Measurements from ENCODE around the gene ATP6V1D. TPM values are rescaled to one million over a fixed set of nuclear protein-coding genes. Genes with fewer than 3 reads are reported as not detected.
"Not testable (repeated sequence)": the region's sequence is repeated elsewhere in the genome, so short reads cannot be mapped to it uniquely, and the experiment has no call there.

The ATP6V1D gene
- total RNA-seq (10 to 100 TPM; 26.8 to 35.0 TPM), polyA plus RNA-seq (10 to 100 TPM; 45.2 to 57.5 TPM)

DNA sequence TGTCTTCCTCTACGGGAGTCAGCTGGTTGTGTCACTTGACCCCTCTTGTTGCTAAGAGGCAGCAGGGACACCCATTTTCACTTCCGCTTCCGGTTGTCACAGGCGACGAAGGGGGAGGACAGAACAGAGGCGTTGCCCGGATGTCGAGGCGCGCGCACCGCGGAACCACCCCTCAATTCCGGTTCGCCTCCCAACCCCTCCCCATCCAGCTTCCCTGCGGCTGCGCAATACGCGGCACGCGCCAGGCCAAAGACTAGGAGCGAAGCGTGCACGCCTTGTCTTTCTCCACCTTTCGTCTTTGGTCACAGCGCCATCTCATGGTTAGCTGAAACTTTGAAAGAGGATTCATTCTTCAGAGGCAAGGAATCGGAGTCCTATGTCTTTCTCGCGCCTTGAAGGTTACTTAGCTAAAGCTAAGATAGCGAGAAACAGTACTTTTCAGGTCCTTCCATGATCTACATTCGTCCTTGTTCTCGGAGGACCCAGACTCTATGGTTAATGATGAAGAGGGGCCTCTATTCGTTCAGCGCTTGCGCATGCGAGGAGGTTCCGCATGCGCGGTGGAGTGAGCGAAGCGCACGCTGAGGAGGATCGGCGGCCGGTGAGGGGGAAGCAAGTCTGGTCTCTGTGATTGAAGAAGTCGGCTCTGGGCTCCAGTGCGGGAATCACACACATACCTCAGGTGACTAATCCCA lies at the start of gene ATP6V1D, which contains the start of gene EIF2S1:
Gene ATP6V1D, minus strand, starts transcription at position 30 of the 695 bp plus-strand sequence. CDS start 106 bp downstream, outside the sequence.
Gene EIF2S1, plus strand, starts transcription at position 554 of the 695 bp plus-strand sequence. CDS start 4,440 bp downstream, outside the sequence.
- intact Hi-C loops (cut with micrococcal nuclease) = loop anchor here (1.0 to 2.0 kb wide), 6 partner anchors 119 to 1793 kb away; partner anchors contain the start of genes DCAF5, GPHN, PALS1 and PIGH
- Histone ChIP-seq H3K9me3 (ENCODE audit: control insufficient read depth in 1 of 2, low read length in 2 of 2) (no peaks in the 10 kb centered on the region), H3K27me3 (ENCODE audit: insufficient read depth, low read length) (no peaks in the 10 kb centered on the region), H3K36me3 (ENCODE audit: insufficient read depth, low read length) (no peaks in the 10 kb centered on the region), H3K4me3 (ENCODE audit: low read length in 2 of 2) (peak within 1 kb of the TSS; percentile 88 to 97), H3K27ac (ENCODE audit: low read depth, low read length) (peak within 1 kb of the TSS; percentile 90), H3K4me1 (ENCODE audit: insufficient read depth, low read length) (peaks cover 71% of the 10 kb centered on the region)
- DNase-seq = peak; percentile 99 to 100 (median 100)
- peak within 1 kb of the TSS; percentile 92 to 100 (median 99) for H3K27ac Mint-ChIP-seq
- peak within 1 kb of the TSS; percentile 96 to 100 (median 100) for H3K4me3 Mint-ChIP-seq
- no peaks in the 10 kb centered on the region for H3K27me3 Mint-ChIP-seq
- ChIA-PET CTCF (ENCODE audit: partially characterized antibody) (interaction anchor here (0.6 to 2.2 kb wide), 21 partner anchors 8 to 1949 kb away, joined by 3 to 15 read pairs (median 4); partner anchors contain the start of genes GPHN, PALS1, PIGH and PLEK2), POLR2A (ENCODE audit: partially characterized antibody) (interaction anchor here (0.6 to 2.1 kb wide), 13 partner anchors 9 to 1948 kb away, joined by 3 to 14 read pairs (median 7); partner anchors contain the start of genes GPHN, PALS1, PIGH and PLEK2)
- peaks cover 44 to 94% (median 71%) of the 10 kb centered on the region in 4 donors for H3K4me1 Mint-ChIP-seq
- H3K36me3 Mint-ChIP-seq = peaks cover 11 to 37% of the 10 kb centered on the region in 2 donors
- H3K9me3 Mint-ChIP-seq = no peaks in the 10 kb centered on the region

DNA sequence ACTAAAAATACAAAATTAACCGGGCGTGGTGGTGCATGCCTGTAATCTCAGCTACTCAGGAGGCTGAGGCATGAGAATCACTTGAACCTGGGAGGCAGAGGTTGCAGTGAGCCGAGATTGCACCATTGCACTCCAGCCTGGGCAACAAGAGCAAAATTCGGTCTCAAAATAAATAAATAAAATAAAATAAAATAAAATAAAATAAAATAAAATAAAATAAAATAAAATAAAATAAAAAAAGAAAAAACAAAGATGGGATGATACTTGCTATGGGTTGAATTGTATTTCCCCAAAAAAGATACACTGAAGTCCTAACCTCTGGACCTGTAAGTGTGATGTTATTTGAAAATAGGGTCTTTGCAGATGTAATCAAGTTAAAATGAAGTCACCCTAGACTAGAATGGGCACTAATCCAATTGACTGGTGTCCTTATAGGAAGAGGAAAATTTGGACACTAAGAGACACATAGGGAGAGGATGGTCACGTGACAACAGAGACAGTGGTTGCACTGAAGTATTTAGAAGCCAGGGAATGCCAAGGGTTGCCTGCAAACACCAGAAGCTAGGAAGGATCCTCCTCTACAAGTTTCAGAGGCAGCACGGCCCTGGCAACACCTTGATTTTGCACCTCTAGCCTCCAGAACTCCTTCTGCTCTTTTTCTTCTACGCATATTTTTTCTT lies 48.7 kb upstream of the ATP6V1D start:
- H3K27me3 Mint-ChIP-seq; DNase-seq; POLR2A ChIA-PET (ENCODE audit: partially characterized antibody); H3K36me3 Mint-ChIP-seq; H3K4me3 Mint-ChIP-seq; H3K4me3 ChIP-seq (ENCODE audit: low read length in 2 of 2); H3K9me3 ChIP-seq (ENCODE audit: control insufficient read depth in 1 of 2, low read length in 2 of 2); H3K27ac ChIP-seq (ENCODE audit: low read depth, low read length); H3K4me1 ChIP-seq (ENCODE audit: insufficient read depth, low read length); intact Hi-C loops (cut with micrococcal nuclease); H3K27me3 ChIP-seq (ENCODE audit: insufficient read depth, low read length); H3K36me3 ChIP-seq (ENCODE audit: insufficient read depth, low read length); H3K9me3 Mint-ChIP-seq: not testable (repeated sequence)
- Mint-ChIP-seq H3K4me1 (peaks cover 2 to 12% (median 5%) of the 10 kb centered on the region in 4 donors), H3K27ac (peak overlapping the region in 1 of 7 donors; percentile 73)
- CTCF ChIA-PET (ENCODE audit: partially characterized antibody) = interaction anchor here (1.7 kb wide), 1 partner anchor 10 kb away, joined by 6 read pairs; no protein-coding TSS in a partner anchor

DNA sequence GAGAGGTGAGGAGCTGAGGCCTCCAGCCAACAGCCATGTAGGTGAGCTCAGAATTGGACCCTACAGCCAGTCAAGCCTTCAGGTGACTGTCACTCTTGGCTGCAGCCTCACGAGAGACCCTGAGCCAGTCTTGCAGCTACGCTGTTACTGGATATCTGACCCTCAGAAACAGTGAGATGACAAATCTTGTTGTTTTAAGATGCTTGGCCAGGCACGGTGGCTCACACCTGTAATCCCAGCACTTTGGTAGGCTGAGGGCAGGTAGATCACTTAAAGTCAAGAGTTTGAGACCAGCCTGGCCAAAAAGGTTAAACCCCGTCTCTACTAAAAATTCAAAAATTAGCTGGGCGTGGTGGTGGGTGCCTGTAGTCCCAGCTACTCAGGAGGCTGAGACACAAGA lies 46.2 kb upstream of the ATP6V1D start:
- Mint-ChIP-seq H3K27ac (no peak overlapping the region), H3K4me1 (no peaks in the 10 kb centered on the region), H3K9me3 (peaks cover 0 to 2% (median 0%) of the 10 kb centered on the region in 8 donors), H3K27me3 (peaks cover 0 to 3% of the 10 kb centered on the region in 2 donors), H3K36me3 (peaks cover 0 to 3% of the 10 kb centered on the region in 2 donors), H3K4me3 (no peak overlapping the region)
- H3K4me3 ChIP-seq (ENCODE audit: low read length in 2 of 2) = no peak overlapping the region
- H3K27me3 ChIP-seq (ENCODE audit: insufficient read depth, low read length) = no peaks in the 10 kb centered on the region
- H3K9me3 ChIP-seq (ENCODE audit: control insufficient read depth in 1 of 2, low read length in 2 of 2) = no peaks in the 10 kb centered on the region
- no peak for DNase-seq
- no peaks in the 10 kb centered on the region for H3K4me1 ChIP-seq (ENCODE audit: insufficient read depth, low read length)
- ChIA-PET CTCF (ENCODE audit: partially characterized antibody) (no interaction called here), POLR2A (ENCODE audit: partially characterized antibody) (no interaction called here)
- no peaks in the 10 kb centered on the region for H3K36me3 ChIP-seq (ENCODE audit: insufficient read depth, low read length)
- intact Hi-C loops (cut with micrococcal nuclease) = no loop called here
- no peak overlapping the region for H3K27ac ChIP-seq (ENCODE audit: low read depth, low read length)

DNA sequence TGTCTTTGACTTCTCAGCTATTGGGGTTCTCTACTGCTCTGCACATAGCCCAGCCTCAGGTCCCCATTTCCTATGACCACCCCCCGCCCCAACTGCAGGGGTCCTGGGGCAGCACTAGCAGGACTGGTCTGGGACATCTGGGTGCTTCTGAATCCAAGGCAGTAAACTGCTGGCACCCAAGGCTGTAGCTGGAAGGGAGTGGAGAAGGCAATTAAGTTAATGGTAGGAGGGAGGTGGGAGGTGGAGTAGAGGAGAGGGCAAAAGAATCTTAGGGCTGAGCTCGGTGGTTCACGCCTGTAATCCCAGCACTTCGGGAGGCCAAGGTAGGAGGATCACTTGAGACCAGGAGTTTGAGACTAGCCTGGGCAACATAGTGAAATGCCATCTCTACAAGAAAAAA lies 40.8 kb upstream of the ATP6V1D start:
- Histone ChIP-seq H3K9me3 (ENCODE audit: control insufficient read depth in 1 of 2, low read length in 2 of 2) (no peaks in the 10 kb centered on the region), H3K36me3 (ENCODE audit: insufficient read depth, low read length) (no peaks in the 10 kb centered on the region), H3K4me1 (ENCODE audit: insufficient read depth, low read length) (no peaks in the 10 kb centered on the region), H3K27ac (ENCODE audit: low read depth, low read length) (no peak overlapping the region), H3K27me3 (ENCODE audit: insufficient read depth, low read length) (no peaks in the 10 kb centered on the region), H3K4me3 (ENCODE audit: low read length in 2 of 2) (no peak overlapping the region)
- ChIA-PET POLR2A (ENCODE audit: partially characterized antibody) (no interaction called here), CTCF (ENCODE audit: partially characterized antibody) (no interaction called here)
- peaks cover 0 to 3% of the 10 kb centered on the region in 2 donors for H3K36me3 Mint-ChIP-seq
- intact Hi-C loops (cut with micrococcal nuclease) = no loop called here
- H3K4me3 Mint-ChIP-seq = no peak overlapping the region
- no peak for DNase-seq
- peaks cover 3% of the 10 kb centered on the region in 2 donors for H3K27me3 Mint-ChIP-seq
- H3K27ac Mint-ChIP-seq = no peak overlapping the region
- H3K4me1 Mint-ChIP-seq = no peaks in the 10 kb centered on the region
- peaks cover 0 to 2% (median 0%) of the 10 kb centered on the region in 8 donors for H3K9me3 Mint-ChIP-seq

DNA sequence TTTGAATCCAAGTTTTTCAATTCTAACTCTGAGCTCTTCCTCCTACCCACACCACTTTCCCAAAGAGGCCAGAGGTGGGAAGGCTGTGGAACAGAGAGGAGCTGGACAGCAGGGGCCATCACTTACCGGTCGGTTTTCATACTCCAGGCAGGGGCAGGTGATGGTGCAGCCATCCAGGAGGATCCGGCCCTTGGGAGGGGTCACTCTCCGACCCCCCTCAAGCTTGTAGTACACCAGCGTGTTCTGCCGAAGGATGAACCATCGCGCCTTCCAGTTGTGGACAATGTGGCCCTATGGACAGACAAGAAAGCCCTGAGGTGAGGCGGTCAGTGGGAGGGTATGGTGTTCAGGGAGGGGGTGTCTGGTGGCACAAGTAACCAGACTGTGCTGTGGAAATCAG lies 37.9 kb upstream of the ATP6V1D start:
- Histone ChIP-seq H3K27ac (ENCODE audit: low read depth, low read length) (no peak overlapping the region), H3K27me3 (ENCODE audit: insufficient read depth, low read length) (no peaks in the 10 kb centered on the region), H3K9me3 (ENCODE audit: control insufficient read depth in 1 of 2, low read length in 2 of 2) (no peaks in the 10 kb centered on the region), H3K4me3 (ENCODE audit: low read length in 2 of 2) (no peak overlapping the region), H3K4me1 (ENCODE audit: insufficient read depth, low read length) (no peaks in the 10 kb centered on the region), H3K36me3 (ENCODE audit: insufficient read depth, low read length) (peaks cover 2% of the 10 kb centered on the region)
- DNase-seq = no peak
- Mint-ChIP-seq H3K27ac (no peak overlapping the region), H3K4me1 (no peaks in the 10 kb centered on the region), H3K4me3 (no peak overlapping the region), H3K9me3 (no peaks in the 10 kb centered on the region), H3K36me3 (peaks cover 0 to 3% of the 10 kb centered on the region in 2 donors), H3K27me3 (peaks cover 0 to 3% of the 10 kb centered on the region in 2 donors)
- ChIA-PET POLR2A (ENCODE audit: partially characterized antibody) (no interaction called here), CTCF (ENCODE audit: partially characterized antibody) (no interaction called here)
- intact Hi-C loops (cut with micrococcal nuclease) = no loop called here

DNA sequence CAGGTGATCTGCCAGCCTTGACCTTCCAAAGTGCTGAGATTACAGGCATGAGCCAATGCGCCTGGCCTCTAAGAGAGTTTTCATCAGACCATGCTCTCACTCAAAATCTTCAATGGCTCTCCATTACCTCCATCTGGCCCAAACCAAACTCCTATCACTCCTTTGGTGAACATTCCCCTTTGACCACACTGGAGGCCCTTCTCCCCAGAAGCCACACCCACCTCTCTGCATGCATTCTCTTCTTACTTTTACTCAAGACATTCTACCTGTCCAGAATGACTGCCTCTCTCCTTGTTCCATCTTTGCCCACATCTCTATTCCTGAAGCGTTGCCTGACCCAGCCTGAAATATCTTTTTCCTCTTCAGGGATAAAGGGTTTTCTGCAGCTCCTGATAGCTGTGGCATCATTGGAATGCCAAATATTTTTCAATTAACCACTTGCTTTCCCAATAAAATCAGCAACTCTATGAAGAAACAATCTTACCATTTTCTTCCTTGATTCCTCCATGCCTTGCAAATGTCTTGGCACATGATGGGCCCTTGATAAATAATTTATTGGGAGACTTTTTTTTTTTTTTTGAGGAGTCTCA lies 36.9 kb upstream of the ATP6V1D start:
- Histone ChIP-seq H3K9me3 (ENCODE audit: control insufficient read depth in 1 of 2, low read length in 2 of 2) (no peaks in the 10 kb centered on the region), H3K4me3 (ENCODE audit: low read length in 2 of 2) (no peak overlapping the region), H3K4me1 (ENCODE audit: insufficient read depth, low read length) (peaks cover 2% of the 10 kb centered on the region), H3K27me3 (ENCODE audit: insufficient read depth, low read length) (no peaks in the 10 kb centered on the region), H3K27ac (ENCODE audit: low read depth, low read length) (no peak overlapping the region), H3K36me3 (ENCODE audit: insufficient read depth, low read length) (peaks cover 2% of the 10 kb centered on the region)
- Mint-ChIP-seq H3K9me3 (no peaks in the 10 kb centered on the region), H3K4me1 (peaks cover 0 to 4% (median under 1%) of the 10 kb centered on the region in 4 donors), H3K27me3 (peaks cover 0 to 3% of the 10 kb centered on the region in 2 donors), H3K27ac (no peak overlapping the region), H3K4me3 (no peak overlapping the region), H3K36me3 (peaks cover 0 to 1% of the 10 kb centered on the region in 2 donors)
- ChIA-PET POLR2A (ENCODE audit: partially characterized antibody) (no interaction called here), CTCF (ENCODE audit: partially characterized antibody) (no interaction called here)
- intact Hi-C loops (cut with micrococcal nuclease) = no loop called here
- DNase-seq = no peak

DNA sequence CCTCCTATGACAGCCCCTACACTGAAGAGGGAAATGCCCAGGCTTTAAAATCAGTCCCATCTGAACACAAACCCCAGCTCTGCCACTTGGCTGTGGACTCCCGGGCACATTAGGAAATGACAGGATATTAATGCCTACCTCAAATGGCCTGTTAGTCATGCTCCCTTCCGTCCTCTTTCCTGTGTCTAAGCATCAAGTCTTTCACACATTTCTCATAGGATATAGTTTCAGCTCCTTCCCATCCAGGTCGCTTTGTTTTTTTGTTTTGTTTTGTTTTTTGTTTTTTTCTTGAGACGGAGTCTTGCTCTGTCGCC lies 36.2 kb upstream of the ATP6V1D start:
- no peak overlapping the region for H3K27ac ChIP-seq (ENCODE audit: low read depth, low read length)
- Mint-ChIP-seq H3K27me3 (peaks cover 0 to 3% of the 10 kb centered on the region in 2 donors), H3K36me3 (no peaks in the 10 kb centered on the region), H3K9me3 (no peaks in the 10 kb centered on the region), H3K4me1 (peaks cover 3 to 9% (median 6%) of the 10 kb centered on the region in 4 donors), H3K4me3 (peak overlapping the region in 1 of 8 donors; percentile 4), H3K27ac (no peak overlapping the region)
- POLR2A ChIA-PET (ENCODE audit: partially characterized antibody) = no interaction called here
- intact Hi-C loops (cut with micrococcal nuclease) = no loop called here
- no peaks in the 10 kb centered on the region for H3K9me3 ChIP-seq (ENCODE audit: control insufficient read depth in 1 of 2, low read length in 2 of 2)
- peaks cover 9% of the 10 kb centered on the region for H3K4me1 ChIP-seq (ENCODE audit: insufficient read depth, low read length)
- no peak for DNase-seq
- H3K4me3 ChIP-seq (ENCODE audit: low read length in 2 of 2) = no peak overlapping the region
- H3K27me3 ChIP-seq (ENCODE audit: insufficient read depth, low read length) = no peaks in the 10 kb centered on the region
- peaks cover 2% of the 10 kb centered on the region for H3K36me3 ChIP-seq (ENCODE audit: insufficient read depth, low read length)
- CTCF ChIA-PET (ENCODE audit: partially characterized antibody) = no interaction called here
